IMR-90 (cell line): ENCODE data around the gene GALNT14.

ENCODE experiments used
- CTCF ChIP-seq: conservative IDR thresholded peaks from 2 replicates; pipeline ENCODE4 v1.5.1; 2012; ENCODE audit warnings: mild to moderate bottlenecking, low read depth, low read length, improper control_type of control experiment
- POLR2A ChIP-seq: IDR thresholded peaks from 2 replicates; pipeline ENCODE4 v1.6.1; 2012; ENCODE audit warnings: mild to moderate bottlenecking, low read depth, low read length
- SMC3 ChIP-seq: fragments of 150-350 bp; IDR thresholded peaks from 2 replicates; pipeline ENCODE4 v1.6.1; 2016; ENCODE audit warnings: low read depth, mild to moderate bottlenecking, antibody characterized with exemption, low read length, moderate library complexity

GRCh38 chr2:30935795-30936194, 202.4 kb downstream of the GALNT14 start:
- TF ChIP-seq CTCF (no peak), POLR2A (no peak), SMC3 (no peak)
